Natural killer cell (primary cell): ENCODE measurements around the gene TMEM98. TPM values are rescaled to one million over a fixed set of nuclear protein-coding genes. Genes with fewer than 3 reads are reported as not detected.
"Not testable (repeated sequence)": the region's sequence is repeated elsewhere in the genome, so short reads cannot be mapped to it uniquely, and the experiment has no call there.

Experiments
- ATAC-seq, 3 donors: fragments of 150-1000 bp in 2 of 3; fragments of 200-7000 bp in 1 of 3; cut with Tn5 transposase; 1 replicate in 1 of 3; 2 replicates in 2 of 3; pipeline ENCODE4 v1.10.0; 2021; ENCODE audit warnings: mild to moderate bottlenecking in 2 of 3, moderate library complexity in 2 of 3
- DNase-seq, 2 donors: peaks; one replicate each; pipeline versions ENCODE4 v3.0.0 to v3.0.0-alpha.2; 2013 to 2021; ENCODE audit warnings: mixed read lengths in 1 of 2
- H3K27ac ChIP-seq: one replicate; pipeline ENCODE4 v1.5.1; 2013; ENCODE audit warnings: mild to moderate bottlenecking, low read length
- H3K27me3 ChIP-seq: one replicate; pipeline ENCODE4 v1.6.1; 2013; ENCODE audit warnings: low read length; ENCODE audit not compliant: control insufficient read depth, insufficient read depth
- H3K36me3 ChIP-seq: one replicate; pipeline ENCODE4 v1.6.1; 2013; ENCODE audit warnings: low read length; ENCODE audit not compliant: control insufficient read depth, insufficient read depth
- H3K4me1 ChIP-seq: one replicate; pipeline ENCODE4 v1.6.1; 2013; ENCODE audit warnings: low read length; ENCODE audit not compliant: control insufficient read depth, insufficient read depth
- H3K4me3 ChIP-seq: one replicate; pipeline ENCODE4 v1.5.1; 2013; ENCODE audit warnings: low read length
- H3K9me3 ChIP-seq: one replicate; pipeline ENCODE4 v1.6.1; 2013; ENCODE audit warnings: low read length; ENCODE audit not compliant: control insufficient read depth, insufficient read depth
- H3K27ac Mint-ChIP-seq, 2 donors: one replicate each; pipeline ENCODE4 v1.8.0; 2022; ENCODE audit warnings: mild to moderate bottlenecking in 2 of 2, mixed read lengths in 2 of 2, moderate library complexity in 1 of 2
- H3K27me3 Mint-ChIP-seq, 2 donors: one replicate each; pipeline ENCODE4 v1.8.0; 2022; ENCODE audit warnings: low read depth in 2 of 2, mixed read lengths in 2 of 2
- H3K36me3 Mint-ChIP-seq: one replicate; pipeline ENCODE4 v1.8.0; 2022; ENCODE audit warnings: mixed read lengths
- H3K4me1 Mint-ChIP-seq, 2 donors: one replicate each; pipeline ENCODE4 v1.8.0; 2022; ENCODE audit warnings: mixed read lengths in 2 of 2
- H3K4me3 Mint-ChIP-seq: one replicate; pipeline ENCODE4 v1.8.0; 2022; ENCODE audit warnings: mild to moderate bottlenecking, moderate library complexity, mixed read lengths
- H3K9me3 Mint-ChIP-seq, 2 donors: one replicate each; pipeline ENCODE4 v1.8.0; 2022; ENCODE audit warnings: mixed read lengths in 2 of 2
- WGBS: methylation state at CpG from one replicate; pipeline ENCODE4 v1.1.7; 2013; ENCODE audit warnings: missing lambda C conversion rate; ENCODE audit not compliant: insufficient coverage; 5-methylcytosine and 5-hydroxymethylcytosine counted together
- intact Hi-C: fragments of 100-400 bp; cut with micrococcal nuclease; formaldehyde crosslinking; loops from one replicate; pipeline ENCODE4 v1.14.2; 2022
- total RNA-seq, 4 donors: library from RNA; stranded (reverse); fragments of 120-200 nt in 1 of 4; gene quantifications; one replicate each; pipeline versions ENCODE4 v1.2.3 to v1.2.4, GENCODE V29; 2013 to 2022
- TF ChIP-seq, protein P1 (sequence below): fragments of 200-600 bp; IDR thresholded peaks from one replicate; pipeline ENCODE4 v1.8.0; 2022; ENCODE audit warnings: antibody characterized with exemption

Gene TMEM98
- total RNA-seq, 3 donors from 2014 or later (not counting 1 experiment from before 2014, with no cell fraction given): not detected

GRCh38 chr17:32920293-32920692 lies 7.7 kb upstream of the TMEM98 start:
- Mint-ChIP-seq H3K9me3 (no peaks in the 10 kb centered on the region), H3K36me3 (no peaks in the 10 kb centered on the region), H3K4me1 (peaks cover 9 to 10% of the 10 kb centered on the region in 2 donors), H3K4me3 (no peak overlapping the region), H3K27ac (no peak overlapping the region), H3K27me3 (peaks cover 0 to 12% of the 10 kb centered on the region in 2 donors)
- Histone ChIP-seq H3K27ac (no peak overlapping the region), H3K4me1 (no peaks in the 10 kb centered on the region), H3K4me3 (no peak overlapping the region), H3K36me3 (no peaks in the 10 kb centered on the region), H3K9me3 (no peaks in the 10 kb centered on the region), H3K27me3 (no peaks in the 10 kb centered on the region)
- 69% methylated on average over 6 of the region's 8 CpGs for WGBS
- TF ChIP-seq, protein P1, sequence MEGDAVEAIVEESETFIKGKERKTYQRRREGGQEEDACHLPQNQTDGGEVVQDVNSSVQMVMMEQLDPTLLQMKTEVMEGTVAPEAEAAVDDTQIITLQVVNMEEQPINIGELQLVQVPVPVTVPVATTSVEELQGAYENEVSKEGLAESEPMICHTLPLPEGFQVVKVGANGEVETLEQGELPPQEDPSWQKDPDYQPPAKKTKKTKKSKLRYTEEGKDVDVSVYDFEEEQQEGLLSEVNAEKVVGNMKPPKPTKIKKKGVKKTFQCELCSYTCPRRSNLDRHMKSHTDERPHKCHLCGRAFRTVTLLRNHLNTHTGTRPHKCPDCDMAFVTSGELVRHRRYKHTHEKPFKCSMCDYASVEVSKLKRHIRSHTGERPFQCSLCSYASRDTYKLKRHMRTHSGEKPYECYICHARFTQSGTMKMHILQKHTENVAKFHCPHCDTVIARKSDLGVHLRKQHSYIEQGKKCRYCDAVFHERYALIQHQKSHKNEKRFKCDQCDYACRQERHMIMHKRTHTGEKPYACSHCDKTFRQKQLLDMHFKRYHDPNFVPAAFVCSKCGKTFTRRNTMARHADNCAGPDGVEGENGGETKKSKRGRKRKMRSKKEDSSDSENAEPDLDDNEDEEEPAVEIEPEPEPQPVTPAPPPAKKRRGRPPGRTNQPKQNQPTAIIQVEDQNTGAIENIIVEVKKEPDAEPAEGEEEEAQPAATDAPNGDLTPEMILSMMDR: no peak
- DNase-seq (no peak), ATAC-seq (no peak)
- intact Hi-C loops: no loop called here

GRCh38 chr17:32921017-32921416 lies 6.9 kb upstream of the TMEM98 start:
- intact Hi-C loops: no loop called here
- H3K27ac ChIP-seq: no peak overlapping the region
- no peaks in the 10 kb centered on the region for H3K4me1 ChIP-seq
- DNase-seq (no peak), ATAC-seq (no peak)
- Mint-ChIP-seq H3K4me1 (peaks cover 3 to 8% of the 10 kb centered on the region in 2 donors), H3K27me3 (peaks cover 0 to 10% of the 10 kb centered on the region in 2 donors), H3K9me3 (no peaks in the 10 kb centered on the region), H3K27ac (no peak overlapping the region), H3K4me3 (no peak overlapping the region), H3K36me3 (no peaks in the 10 kb centered on the region)
- H3K4me3 ChIP-seq: no peak overlapping the region
- TF ChIP-seq, protein P1: no peak
- H3K9me3 ChIP-seq: no peaks in the 10 kb centered on the region
- 96% methylated on average over 9 of the region's 10 CpGs for WGBS
- no peaks in the 10 kb centered on the region for H3K36me3 ChIP-seq
- H3K27me3 ChIP-seq: no peaks in the 10 kb centered on the region

GRCh38 chr17:32923905-32924304 lies 4.0 kb upstream of the TMEM98 start:
- H3K4me3 ChIP-seq, H3K36me3 ChIP-seq, H3K9me3 Mint-ChIP-seq, H3K9me3 ChIP-seq, H3K36me3 Mint-ChIP-seq, DNase-seq, ATAC-seq, H3K27ac Mint-ChIP-seq, intact Hi-C loops, H3K4me1 ChIP-seq, H3K4me3 Mint-ChIP-seq, H3K4me1 Mint-ChIP-seq, H3K27ac ChIP-seq: not testable (repeated sequence)
- H3K27me3 Mint-ChIP-seq: peaks cover 0 to 16% of the 10 kb centered on the region in 2 donors
- WGBS: 96% methylated on average over 3 of the region's 3 CpGs
- peaks cover 14% of the 10 kb centered on the region for H3K27me3 ChIP-seq

GRCh38 chr17:32926183-32926582 lies 1.8 kb upstream of the TMEM98 start:
- no peak overlapping the region for H3K27ac Mint-ChIP-seq
- H3K9me3 Mint-ChIP-seq: no peaks in the 10 kb centered on the region
- H3K27me3 Mint-ChIP-seq: peaks cover 7 to 23% of the 10 kb centered on the region in 2 donors
- H3K4me3 Mint-ChIP-seq: no peak overlapping the region
- Histone ChIP-seq H3K4me1 (no peaks in the 10 kb centered on the region), H3K27me3 (peaks cover 20% of the 10 kb centered on the region), H3K36me3 (no peaks in the 10 kb centered on the region), H3K9me3 (no peaks in the 10 kb centered on the region), H3K4me3 (no peak overlapping the region), H3K27ac (no peak overlapping the region)
- WGBS: 95% methylated on average over 5 of the region's 5 CpGs
- TF ChIP-seq, protein P1: no peak
- intact Hi-C loops: no loop called here
- no peaks in the 10 kb centered on the region for H3K36me3 Mint-ChIP-seq
- no peaks in the 10 kb centered on the region for H3K4me1 Mint-ChIP-seq
- no peak for ATAC-seq
- no peak for DNase-seq

DNA sequence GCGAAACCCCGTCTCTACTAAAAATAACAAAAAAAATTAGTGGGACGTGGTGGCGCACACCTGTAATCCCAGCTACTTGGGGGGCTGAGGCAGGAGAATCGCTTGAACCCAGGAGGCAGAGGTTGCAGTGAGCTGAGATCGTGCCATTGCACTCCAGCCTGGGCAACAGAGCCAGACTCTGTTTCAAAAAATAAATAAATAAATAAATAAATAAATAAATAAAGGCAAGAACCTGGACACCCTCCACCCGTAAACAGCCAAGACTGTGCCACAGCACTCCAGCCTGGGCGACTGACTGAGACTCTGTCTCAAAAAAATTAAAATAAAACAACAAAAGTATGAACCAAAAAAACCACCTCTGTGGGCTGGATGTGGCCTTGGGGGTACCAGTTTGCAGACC lies 1.2 kb upstream of the TMEM98 start:
- H3K27ac Mint-ChIP-seq, H3K36me3 Mint-ChIP-seq, H3K9me3 ChIP-seq, intact Hi-C loops, H3K4me1 Mint-ChIP-seq, H3K4me3 Mint-ChIP-seq, H3K4me3 ChIP-seq, H3K27ac ChIP-seq, ATAC-seq, H3K9me3 Mint-ChIP-seq, H3K36me3 ChIP-seq, DNase-seq, H3K4me1 ChIP-seq: not testable (repeated sequence)
- H3K27me3 Mint-ChIP-seq: peaks cover 7 to 27% of the 10 kb centered on the region in 2 donors
- WGBS: 96% methylated on average over 7 of the region's 8 CpGs
- peaks cover 20% of the 10 kb centered on the region for H3K27me3 ChIP-seq
